NOMO-1 treated with DMSO at 0.1 percent for 48 hours (cell line): ENCODE results near the gene PSMG4.
A peak's percentile ranks its signal among the peaks of the same experiment; 100 is the strongest.

Source experiments
- DNase-seq: peaks from one replicate; lab custom pipeline; 2025; ENCODE audit not compliant: unreplicated experiment; lab: John Stamatoyannopoulos, UW

Gene PSMG4

DNA sequence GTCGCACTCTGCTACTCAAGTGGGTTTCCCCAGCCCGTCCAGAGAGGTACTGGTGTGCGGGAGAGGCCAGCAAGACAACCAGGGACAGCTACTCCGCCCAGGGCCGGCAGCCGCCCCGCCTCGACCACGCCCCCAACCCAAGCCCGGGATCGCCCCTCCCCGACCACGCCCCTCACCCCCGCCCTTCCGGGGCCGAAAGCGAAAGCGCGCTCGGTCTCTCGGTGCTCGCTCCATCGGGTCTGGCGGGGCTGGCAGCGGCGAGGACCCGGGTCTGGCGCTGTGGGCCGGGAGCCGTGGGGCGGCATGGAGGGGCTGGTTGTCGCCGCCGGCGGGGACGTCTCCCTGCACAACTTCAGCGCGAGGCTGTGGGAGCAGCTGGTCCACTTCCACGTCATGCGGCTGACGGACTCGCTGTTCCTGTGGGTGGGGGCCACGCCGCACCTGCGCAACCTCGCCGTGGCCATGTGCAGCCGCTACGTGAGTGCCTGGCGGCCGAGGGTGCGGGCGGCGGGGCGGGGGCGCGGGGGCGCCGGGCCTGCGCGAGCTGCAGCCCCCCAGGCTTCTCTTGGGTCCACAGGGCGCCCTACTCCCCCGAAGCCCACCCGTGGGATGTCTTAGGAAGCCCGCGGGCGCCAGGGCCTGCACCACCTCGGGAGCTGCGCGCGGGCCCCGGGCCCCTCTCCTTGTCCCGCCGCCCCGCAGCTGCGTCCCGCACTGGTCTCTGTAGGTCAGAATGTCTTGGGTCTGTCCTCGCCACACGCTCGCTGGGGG is at the start of gene PSMG4:
Gene PSMG4, plus strand, starts transcription at position 228 of the 771 bp plus-strand sequence. Its CDS starts 76 bp downstream, at position 304.
- DNase-seq, result peak; percentile 69

GRCh38 chr6:3209114-3210023 is 49.4 kb upstream of the PSMG4 start:
- DNase-seq, result no peak

- DNase-seq, result no peak
Observed at GRCh38 chr6:3210024-3210610, 48.6 kb upstream of the PSMG4 start.

- no peak for DNase-seq
Observed at GRCh38 chr6:3211681-3212080, 47.1 kb upstream of the PSMG4 start.

GRCh38 chr6:3212261-3212660 is 46.5 kb upstream of the PSMG4 start:
- DNase-seq, result no peak

- DNase-seq, result no peak
Observed at GRCh38 chr6:3213334-3213695, 45.4 kb upstream of the PSMG4 start.

GRCh38 chr6:3214898-3215297 is 43.8 kb upstream of the PSMG4 start:
- DNase-seq, result no peak

DNA sequence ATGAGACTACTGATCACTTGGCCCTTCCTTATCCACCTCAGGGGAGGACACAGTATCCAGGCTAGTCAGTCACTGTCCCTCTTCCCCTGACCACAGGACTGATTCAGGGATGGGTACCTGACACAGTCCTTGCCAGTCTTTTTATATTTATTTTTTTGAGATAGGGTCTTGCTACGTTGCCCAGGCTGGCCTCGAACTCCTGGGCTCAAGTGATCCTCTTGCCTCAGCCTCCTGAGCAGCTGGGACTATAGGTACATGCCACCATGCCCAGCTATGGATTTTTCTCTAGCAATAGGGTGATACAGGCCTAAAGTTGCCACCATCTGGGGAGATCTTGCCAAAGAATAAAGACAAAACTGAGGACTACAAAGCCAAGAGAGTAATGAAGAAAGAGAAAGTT is 41.5 kb upstream of the PSMG4 start:
- no peak for DNase-seq

- DNase-seq, result no peak
Observed at GRCh38 chr6:3218266-3218665, 40.5 kb upstream of the PSMG4 start.

DNA sequence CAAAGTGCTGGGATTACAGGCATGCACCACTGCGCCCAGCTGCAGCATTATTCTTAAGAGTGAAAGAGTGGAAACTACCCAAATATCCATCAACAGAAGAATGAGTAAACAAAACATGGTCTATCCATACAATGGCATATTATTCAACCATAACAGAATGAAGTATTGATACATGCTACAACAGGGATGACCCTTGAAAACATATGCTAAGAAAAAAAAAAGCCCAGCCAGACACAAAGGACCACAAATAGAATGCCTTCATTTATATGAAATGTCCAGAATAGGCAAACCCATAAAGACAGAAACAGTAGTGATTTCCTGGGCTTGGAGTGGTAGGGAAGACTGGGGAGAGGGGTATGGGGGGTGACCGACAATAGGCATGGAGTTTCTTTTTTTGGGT is 38.4 kb upstream of the PSMG4 start:
- DNase-seq, result no peak

DNA sequence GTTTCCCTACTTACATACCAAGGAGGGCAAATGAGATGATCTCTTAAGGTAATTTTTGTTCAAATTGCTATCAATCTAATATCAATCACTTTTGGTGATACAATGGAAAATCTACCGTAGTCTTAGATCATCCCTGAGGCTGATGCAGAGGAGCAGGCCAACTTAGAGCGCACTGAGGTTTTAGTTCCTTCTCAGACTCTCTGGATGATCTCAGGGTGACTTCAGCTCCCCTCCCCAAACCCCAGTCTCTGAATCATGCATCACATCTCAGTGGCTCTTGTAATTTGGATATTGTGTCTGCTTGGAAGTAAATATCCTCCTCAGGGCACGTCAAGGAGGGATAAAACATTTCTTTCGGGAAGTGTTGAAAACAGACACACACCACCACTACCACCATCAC is 37.2 kb upstream of the PSMG4 start:
- DNase-seq, result no peak

- DNase-seq, result no peak
Observed at GRCh38 chr6:3222506-3223038, 36.2 kb upstream of the PSMG4 start.

DNA sequence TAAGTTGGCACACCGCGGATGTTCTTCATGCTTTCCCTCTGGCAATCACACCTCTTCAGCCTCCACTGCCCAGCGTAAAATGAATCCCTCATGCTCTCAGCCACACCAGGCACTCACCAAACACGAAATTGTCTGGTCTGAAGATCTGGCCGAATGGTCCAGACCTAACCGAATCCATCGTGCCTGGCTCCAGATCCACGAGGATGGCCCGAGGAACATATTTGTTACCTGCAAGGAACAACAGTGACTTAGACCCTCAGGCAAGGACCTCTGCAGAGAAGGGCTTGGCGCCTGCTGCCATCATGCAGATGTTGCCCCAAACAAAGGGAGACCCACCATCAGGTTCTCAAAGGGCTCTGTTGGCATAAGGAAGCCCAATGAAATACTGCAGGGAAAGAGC is 32.7 kb upstream of the PSMG4 start:
- no peak for DNase-seq

- DNase-seq, result peak; percentile 13
Observed at GRCh38 chr6:3226481-3227362, 32.0 kb upstream of the PSMG4 start.

DNA sequence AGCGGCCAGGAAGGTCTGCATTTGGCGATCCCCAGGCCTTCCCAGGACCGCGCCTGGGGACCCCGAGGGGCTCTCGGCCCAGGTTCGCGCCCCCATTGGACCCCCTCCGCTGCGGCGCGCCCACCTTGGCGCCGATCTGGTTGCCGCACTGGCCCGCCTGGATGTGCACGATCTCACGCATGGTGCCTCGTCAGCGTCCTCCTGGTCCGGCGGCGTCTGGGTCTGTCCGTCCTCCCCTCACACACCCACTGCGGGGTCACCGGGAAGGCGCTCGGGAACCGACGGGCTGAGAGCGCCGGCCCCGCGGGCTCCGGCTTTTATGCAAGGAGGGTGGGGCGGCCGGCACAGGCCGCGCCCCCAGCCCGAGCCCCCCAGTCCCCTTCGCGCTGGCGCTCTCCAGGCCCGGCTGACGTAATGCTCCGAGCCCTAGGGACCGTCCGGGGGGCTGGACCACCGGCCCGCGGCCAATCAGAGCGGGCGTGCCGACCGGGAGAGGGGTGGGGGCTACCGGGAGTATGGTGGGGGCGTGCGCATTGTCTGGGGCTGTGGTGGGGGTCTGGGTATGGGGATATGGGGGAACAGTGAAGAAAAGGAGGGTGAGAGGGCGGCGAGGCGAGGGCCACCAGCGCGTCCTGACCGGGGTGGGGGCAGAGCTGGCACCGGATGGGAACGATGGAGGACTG is 31.2 kb upstream of the PSMG4 start, which contains the start of gene TUBB2B:
Gene TUBB2B, minus strand, starts transcription at position 291 of the 683 bp plus-strand sequence. Its CDS starts 110 bp downstream, at position 181.
- no peak for DNase-seq

DNA sequence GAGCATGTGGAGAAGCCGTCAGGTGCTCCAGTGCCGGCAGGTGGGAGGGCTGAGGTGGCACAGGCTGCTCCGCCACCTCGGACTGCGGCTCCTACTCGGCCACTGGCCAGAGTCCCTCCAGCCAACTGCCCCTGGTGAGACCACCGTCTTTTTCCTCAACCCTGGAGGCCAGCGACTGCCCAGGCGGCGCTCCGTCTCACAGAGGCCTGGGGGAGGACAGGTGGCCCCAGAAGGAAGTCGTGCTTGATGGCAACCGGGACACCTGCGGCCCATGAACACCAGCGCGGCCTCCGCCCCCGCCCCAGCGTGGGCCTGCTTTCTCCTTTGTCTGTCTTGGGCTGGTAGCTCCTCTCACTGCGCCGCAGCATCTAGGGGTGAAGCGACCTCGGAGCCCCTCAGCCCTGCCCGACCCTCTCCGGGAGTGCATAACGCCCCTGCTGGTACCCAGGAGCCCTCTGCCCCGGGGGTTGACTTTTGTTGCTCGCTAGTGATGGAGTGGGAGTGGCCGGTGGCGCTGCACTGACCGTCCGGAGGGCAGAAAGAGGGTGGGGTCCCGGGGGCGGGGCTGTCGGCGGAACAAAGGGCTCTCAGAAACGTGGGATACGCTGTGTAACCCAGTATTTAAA is 30.6 kb upstream of the PSMG4 start:
- no peak for DNase-seq

- no peak for DNase-seq
Observed at GRCh38 chr6:3228771-3229565, 29.8 kb upstream of the PSMG4 start.

GRCh38 chr6:3229566-3230178 is 29.1 kb upstream of the PSMG4 start:
- no peak for DNase-seq
